GM10266 (cell line): Measurements from ENCODE around the gene DLG2.

Experiments
- DNase-seq: peaks from one replicate; pipeline ENCODE4 v3.0.0; 2012; ENCODE audit errors: extremely low spot score
- TF ChIP-seq, protein P1 (sequence below): IDR thresholded peaks from 2 replicates; pipeline ENCODE4 v1.5.1; 2012; ENCODE audit warnings: mild to moderate bottlenecking, low read depth; ENCODE audit not compliant: control insufficient read depth, insufficient read depth; ENCODE audit errors: missing control alignments

The DLG2 gene

DNA sequence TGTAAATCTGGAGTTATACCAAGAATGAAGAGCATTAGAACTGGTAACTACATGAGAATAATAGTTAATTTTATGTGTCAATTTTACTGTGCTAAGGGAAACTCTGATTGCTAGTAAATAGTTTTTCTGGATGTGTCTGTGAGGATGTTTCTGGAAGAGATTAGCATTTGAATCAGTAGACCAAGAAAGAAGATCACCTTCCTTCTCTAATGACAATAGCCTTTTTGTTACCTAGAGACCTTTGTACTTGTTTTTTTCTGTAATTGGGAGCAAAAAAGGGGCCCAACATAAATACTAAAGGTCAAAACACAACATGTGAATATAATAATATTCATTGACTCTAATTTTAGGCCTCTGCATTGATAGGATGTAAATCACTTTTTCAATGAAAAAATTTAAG is 100.6 kb downstream of the DLG2 start:
- TF ChIP-seq, protein P1, sequence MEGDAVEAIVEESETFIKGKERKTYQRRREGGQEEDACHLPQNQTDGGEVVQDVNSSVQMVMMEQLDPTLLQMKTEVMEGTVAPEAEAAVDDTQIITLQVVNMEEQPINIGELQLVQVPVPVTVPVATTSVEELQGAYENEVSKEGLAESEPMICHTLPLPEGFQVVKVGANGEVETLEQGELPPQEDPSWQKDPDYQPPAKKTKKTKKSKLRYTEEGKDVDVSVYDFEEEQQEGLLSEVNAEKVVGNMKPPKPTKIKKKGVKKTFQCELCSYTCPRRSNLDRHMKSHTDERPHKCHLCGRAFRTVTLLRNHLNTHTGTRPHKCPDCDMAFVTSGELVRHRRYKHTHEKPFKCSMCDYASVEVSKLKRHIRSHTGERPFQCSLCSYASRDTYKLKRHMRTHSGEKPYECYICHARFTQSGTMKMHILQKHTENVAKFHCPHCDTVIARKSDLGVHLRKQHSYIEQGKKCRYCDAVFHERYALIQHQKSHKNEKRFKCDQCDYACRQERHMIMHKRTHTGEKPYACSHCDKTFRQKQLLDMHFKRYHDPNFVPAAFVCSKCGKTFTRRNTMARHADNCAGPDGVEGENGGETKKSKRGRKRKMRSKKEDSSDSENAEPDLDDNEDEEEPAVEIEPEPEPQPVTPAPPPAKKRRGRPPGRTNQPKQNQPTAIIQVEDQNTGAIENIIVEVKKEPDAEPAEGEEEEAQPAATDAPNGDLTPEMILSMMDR, result no peak
- DNase-seq, result no peak

DNA sequence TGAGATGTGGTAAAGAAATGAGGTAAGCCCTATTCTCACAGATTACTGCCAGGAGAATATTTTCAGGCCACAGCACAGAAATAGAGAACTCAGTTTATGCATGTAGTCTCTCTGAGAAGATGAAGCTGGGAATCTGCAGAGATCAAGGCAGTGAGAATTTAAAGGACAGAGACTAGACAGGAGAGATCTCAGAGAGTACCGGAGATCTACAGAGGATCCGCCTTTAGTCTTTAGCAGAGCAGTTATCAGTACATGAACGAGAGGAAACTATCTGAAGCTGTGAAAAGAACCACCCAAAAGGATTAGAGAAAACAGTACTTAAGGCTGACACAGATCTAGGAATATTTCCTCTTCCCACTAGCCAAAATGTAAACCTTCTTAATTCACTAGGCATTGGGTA is 101.5 kb downstream of the DLG2 start:
- TF ChIP-seq, protein P1, result no peak
- DNase-seq, result no peak

DNA sequence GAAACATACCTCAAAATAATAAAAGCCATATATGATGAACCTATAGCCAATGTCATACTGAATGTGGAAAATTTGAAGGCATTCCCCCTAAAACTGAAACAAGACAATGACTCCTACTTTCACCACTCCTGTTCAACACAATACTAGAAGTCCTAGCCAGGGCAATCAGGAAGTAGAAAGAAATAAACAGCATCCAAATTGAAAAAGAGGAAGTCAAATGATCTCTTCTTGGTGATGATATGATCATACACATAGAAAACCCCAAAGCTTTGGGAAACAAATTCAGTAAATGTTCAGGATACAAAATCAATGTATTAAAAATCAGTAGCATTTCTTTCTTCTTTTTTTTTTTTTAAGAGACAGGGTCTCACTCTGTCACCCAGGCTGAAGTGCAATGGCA is 109.9 kb downstream of the DLG2 start:
- TF ChIP-seq, protein P1, result no peak
- DNase-seq, result no peak

DNA sequence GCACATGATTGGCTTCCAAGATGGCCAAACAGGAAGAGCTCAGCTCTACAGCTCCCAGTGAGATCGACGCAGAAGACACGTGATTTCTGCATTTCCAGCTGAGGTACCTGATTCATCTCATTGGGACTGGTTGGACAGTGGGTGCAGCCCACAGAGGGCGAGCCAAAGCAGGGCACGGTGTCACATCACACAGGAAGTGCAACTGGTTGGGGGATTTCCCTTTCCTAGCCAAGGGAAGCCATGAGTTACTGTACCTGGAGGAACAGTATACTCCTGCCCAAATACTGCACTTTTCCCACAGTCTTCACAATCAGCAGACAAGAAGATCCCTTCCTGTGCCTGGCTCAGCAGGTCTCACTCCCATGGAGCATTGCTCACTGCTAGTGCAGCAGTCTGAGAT is 131.2 kb downstream of the DLG2 start:
- no peak for DNase-seq
- TF ChIP-seq, protein P1, result no peak

DNA sequence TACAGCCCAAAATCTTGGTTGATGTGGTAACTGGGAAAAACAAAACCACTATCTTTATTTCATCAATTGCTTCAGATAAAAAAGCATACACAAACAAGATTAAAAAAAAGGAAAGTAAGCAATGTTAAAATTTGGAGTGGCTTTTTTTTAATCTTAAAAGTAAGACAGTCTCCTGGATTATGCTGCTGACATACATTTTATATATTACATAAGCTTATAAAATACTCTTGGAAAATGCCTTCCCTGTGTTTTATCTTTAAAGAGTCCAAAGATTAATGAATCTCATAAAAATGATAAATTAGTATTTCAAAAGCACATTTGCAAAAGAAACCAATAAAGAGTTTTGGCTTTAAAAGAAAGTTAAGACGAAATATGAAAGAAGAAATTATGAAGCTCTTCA is 132.7 kb downstream of the DLG2 start:
- TF ChIP-seq, protein P1, result no peak
- DNase-seq, result no peak

DNA sequence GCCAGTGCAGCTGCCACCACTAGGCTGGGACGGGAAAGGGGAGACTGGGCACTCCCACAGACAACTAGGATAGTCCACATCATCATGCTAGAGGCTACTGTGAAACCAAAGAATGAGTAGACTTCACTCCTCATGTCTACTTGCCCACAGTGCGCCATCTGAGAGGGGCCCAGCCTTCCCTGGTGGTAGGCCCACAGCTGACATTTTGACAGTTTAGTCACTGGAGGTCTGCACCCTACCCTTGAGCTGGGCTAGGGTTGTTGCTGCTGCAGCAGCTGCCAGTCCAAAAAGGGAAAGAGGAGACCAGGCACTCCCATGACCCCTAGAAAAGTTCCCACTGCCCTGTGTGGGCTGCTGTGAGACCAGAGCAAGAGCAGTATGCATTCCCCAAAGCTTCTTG is 141.2 kb downstream of the DLG2 start:
- TF ChIP-seq, protein P1, result no peak
- DNase-seq, result no peak

DNA sequence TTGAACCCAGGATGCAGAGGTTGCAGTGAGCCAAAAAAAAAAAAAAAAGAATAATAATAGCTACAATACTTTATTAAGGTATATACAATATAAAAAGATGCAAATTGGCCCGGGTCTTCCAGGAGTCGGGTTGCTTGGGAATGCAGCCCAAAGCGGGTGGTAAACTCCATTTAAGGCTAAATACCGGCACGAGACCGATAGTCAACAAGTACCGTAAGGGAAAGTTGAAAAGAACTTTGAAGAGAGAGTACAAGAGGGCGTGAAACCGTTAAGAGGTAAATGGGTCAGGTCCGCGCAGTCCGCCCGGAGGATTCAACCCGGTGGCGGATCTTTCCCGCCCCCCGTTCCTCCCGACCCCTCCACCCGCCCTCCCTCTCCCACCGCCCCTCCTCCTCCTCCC is 143.3 kb downstream of the DLG2 start:
- DNase-seq, result no peak
- TF ChIP-seq, protein P1, result no peak
